GM18526 (cell line): Measurements from ENCODE around the gene CLEC2A.

Source experiments
- POLR2A ChIP-seq: IDR thresholded peaks from 3 replicates; pipeline ENCODE4 v1.6.1; 2011; ENCODE audit not compliant: insufficient read length; ENCODE audit errors: extremely low read depth

The CLEC2A gene

GRCh38 chr12:9936591-9936990, 4.4 kb upstream of the CLEC2A start:
- TF ChIP-seq POLR2A: no peak

GRCh38 chr12:9935026-9935425, 2.9 kb upstream of the CLEC2A start:
- no peak for TF ChIP-seq POLR2A

- TF ChIP-seq POLR2A: no peak
Measured at GRCh38 chr12:9933958-9934357, 1.8 kb upstream of the CLEC2A start.

GRCh38 chr12:9931245-9931644, 925 bp downstream of the CLEC2A start:
- no peak for TF ChIP-seq POLR2A

- no peak for TF ChIP-seq POLR2A
Measured at GRCh38 chr12:9928607-9929006, 3.6 kb downstream of the CLEC2A start.

GRCh38 chr12:9926876-9927275, 5.3 kb downstream of the CLEC2A start:
- no peak for TF ChIP-seq POLR2A

GRCh38 chr12:9925705-9926393, 6.3 kb downstream of the CLEC2A start:
- no peak for TF ChIP-seq POLR2A

- TF ChIP-seq POLR2A: no peak
Measured at GRCh38 chr12:9922429-9922828, 9.7 kb downstream of the CLEC2A start.

- TF ChIP-seq POLR2A: no peak
Measured at GRCh38 chr12:9920451-9920850, 11.7 kb downstream of the CLEC2A start.

GRCh38 chr12:9919443-9919842, 12.7 kb downstream of the CLEC2A start:
- TF ChIP-seq POLR2A: no peak

GRCh38 chr12:9911708-9912107, 20.5 kb downstream of the CLEC2A start:
- no peak for TF ChIP-seq POLR2A

GRCh38 chr12:9910716-9911421, 21.3 kb downstream of the CLEC2A start:
- TF ChIP-seq POLR2A: no peak

- no peak for TF ChIP-seq POLR2A
Measured at GRCh38 chr12:9909724-9910123, 22.4 kb downstream of the CLEC2A start.

- TF ChIP-seq POLR2A: no peak
Measured at GRCh38 chr12:9908350-9908749, 23.8 kb downstream of the CLEC2A start.

GRCh38 chr12:9907769-9908168, 24.4 kb downstream of the CLEC2A start:
- TF ChIP-seq POLR2A: no peak

GRCh38 chr12:9906873-9907272, 25.3 kb downstream of the CLEC2A start:
- TF ChIP-seq POLR2A: no peak
